ENCODE results near the gene IWS1. TPM values are rescaled to one million over a fixed set of nuclear protein-coding genes. Genes with fewer than 3 reads are reported as not detected.
A peak's percentile ranks its signal among the peaks of the same experiment; 100 is the strongest.

The IWS1 gene
- total and polyA plus RNA-seq, 9 of the 15 experiments (the other 6 are each of a cell fraction or from before 2014, with no cell fraction given) = 20.8 to 67.2 (median 46.6) TPM

DNA sequence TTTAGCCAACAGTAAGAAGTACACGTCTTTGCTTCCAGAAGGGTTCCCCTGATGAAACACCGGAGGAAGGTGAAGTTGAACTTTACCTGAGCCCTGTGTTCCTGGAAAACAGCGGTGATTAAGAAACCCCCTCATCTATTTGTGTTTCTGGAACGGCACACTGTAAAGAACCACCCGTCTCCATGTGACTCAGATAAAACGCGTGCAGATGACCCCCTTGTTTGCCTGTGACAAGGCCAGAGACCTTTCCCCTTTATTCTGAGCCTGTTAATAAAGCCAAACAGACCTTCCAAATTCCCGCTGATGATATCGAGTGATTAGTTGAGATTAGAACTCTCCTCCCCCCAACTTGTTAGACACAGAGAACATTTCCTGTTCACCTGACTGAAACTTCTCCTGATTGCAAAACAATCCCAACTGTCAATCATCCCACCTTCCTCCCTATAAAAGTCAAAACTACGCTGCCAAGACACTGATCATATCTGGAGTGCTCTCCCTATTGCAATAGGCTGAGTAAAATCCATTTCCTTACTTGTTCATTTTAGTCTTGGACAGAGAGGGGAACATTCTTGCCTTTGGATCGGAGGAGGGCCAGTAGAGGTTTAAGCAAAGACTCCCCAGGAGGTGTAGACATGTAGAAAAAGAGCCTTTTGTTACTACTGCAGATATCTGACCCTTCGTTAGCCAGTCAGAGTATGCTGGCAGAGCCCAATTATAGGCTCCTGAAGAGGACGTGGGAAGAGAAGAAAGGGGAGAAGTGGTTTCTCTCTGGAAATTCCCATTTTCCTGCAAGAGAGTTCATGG, 914 bp upstream of the IWS1 start (continued):
- no peak for TF ChIP-seq ZNF280B (CRISPR knock-in tag; IDR thresholded peaks at IDR 0.05)
- TF ChIP-seq KDM4B (IDR thresholded peaks at IDR 0.05; ENCODE audit: borderline replicate concordance in 2 of 2, low read depth in 1 of 2) = no peak
- TF ChIP-seq NFIC (IDR thresholded peaks at IDR 0.05) = 0 out of 2 replicates have a peak, but pooled peaks have one; percentile 9
- TF ChIP-seq HLTF (IDR thresholded peaks at IDR 0.05) = no peak
- TF ChIP-seq RBM39 (optimal IDR thresholded peaks at IDR 0.05; ENCODE audit: low read depth, low read length) = no peak
- no peak for TF ChIP-seq FOXO4 (CRISPR knock-in tag; IDR thresholded peaks at IDR 0.05)
- TF ChIP-seq HDAC1 (IDR thresholded peaks at IDR 0.05) = peak in 1 of 2 experiments; percentile 16; a peak in 1 of 4 replicates
- TF ChIP-seq ZNF41 (CRISPR knock-in tag; conservative IDR thresholded peaks at IDR 0.05) = no peak
- TF ChIP-seq, protein P1, sequence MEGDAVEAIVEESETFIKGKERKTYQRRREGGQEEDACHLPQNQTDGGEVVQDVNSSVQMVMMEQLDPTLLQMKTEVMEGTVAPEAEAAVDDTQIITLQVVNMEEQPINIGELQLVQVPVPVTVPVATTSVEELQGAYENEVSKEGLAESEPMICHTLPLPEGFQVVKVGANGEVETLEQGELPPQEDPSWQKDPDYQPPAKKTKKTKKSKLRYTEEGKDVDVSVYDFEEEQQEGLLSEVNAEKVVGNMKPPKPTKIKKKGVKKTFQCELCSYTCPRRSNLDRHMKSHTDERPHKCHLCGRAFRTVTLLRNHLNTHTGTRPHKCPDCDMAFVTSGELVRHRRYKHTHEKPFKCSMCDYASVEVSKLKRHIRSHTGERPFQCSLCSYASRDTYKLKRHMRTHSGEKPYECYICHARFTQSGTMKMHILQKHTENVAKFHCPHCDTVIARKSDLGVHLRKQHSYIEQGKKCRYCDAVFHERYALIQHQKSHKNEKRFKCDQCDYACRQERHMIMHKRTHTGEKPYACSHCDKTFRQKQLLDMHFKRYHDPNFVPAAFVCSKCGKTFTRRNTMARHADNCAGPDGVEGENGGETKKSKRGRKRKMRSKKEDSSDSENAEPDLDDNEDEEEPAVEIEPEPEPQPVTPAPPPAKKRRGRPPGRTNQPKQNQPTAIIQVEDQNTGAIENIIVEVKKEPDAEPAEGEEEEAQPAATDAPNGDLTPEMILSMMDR (IDR thresholded peaks at IDR 0.05 in 2 of 3, conservative IDR thresholded peaks at IDR 0.05 in 1 of 3; ENCODE audit: insufficient read depth in 2 of 3, low read depth in 1 of 3, low read length in 3 of 3) = no peak
- no peak for TF ChIP-seq GTF2F1 (IDR thresholded peaks at IDR 0.05; ENCODE audit: low read depth, low read length)
- no peak for TF ChIP-seq ZNF512 (tag; IDR thresholded peaks at IDR 0.05)
- TF ChIP-seq ZC3H11A (IDR thresholded peaks at IDR 0.05; ENCODE audit: low read depth, low read length) = 0 out of 2 replicates have a peak, but pooled peaks have one; percentile 8
- TF ChIP-seq, protein P2, sequence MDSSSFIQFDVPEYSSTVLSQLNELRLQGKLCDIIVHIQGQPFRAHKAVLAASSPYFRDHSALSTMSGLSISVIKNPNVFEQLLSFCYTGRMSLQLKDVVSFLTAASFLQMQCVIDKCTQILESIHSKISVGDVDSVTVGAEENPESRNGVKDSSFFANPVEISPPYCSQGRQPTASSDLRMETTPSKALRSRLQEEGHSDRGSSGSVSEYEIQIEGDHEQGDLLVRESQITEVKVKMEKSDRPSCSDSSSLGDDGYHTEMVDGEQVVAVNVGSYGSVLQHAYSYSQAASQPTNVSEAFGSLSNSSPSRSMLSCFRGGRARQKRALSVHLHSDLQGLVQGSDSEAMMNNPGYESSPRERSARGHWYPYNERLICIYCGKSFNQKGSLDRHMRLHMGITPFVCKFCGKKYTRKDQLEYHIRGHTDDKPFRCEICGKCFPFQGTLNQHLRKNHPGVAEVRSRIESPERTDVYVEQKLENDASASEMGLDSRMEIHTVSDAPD (CRISPR knock-in tag; IDR thresholded peaks at IDR 0.05) = no peak
- no peak for TF ChIP-seq TAF7 (tag; IDR thresholded peaks at IDR 0.05)
- no peak for TF ChIP-seq ETV5 (CRISPR knock-in tag; IDR thresholded peaks at IDR 0.05; ENCODE audit: low read depth)
- no peak for TF ChIP-seq HES1 (IDR thresholded peaks at IDR 0.05; ENCODE audit: low read depth)
- TF ChIP-seq XRCC3 (IDR thresholded peaks at IDR 0.05) = no peak
- no peak for TF ChIP-seq FOXK2 (conservative IDR thresholded peaks at IDR 0.05 in 1 of 2, IDR thresholded peaks at IDR 0.05 in 1 of 2; ENCODE audit: low read depth in 2 of 2)
